ENCODE results near the gene PLD4. TPM values are rescaled to one million over a fixed set of nuclear protein-coding genes. Genes with fewer than 3 reads are reported as not detected.
A peak's percentile ranks its signal among the peaks of the same experiment; 100 is the strongest.

The PLD4 gene
- total RNA-seq, 2 experiments from 2014 or later: not detected

- DNase-seq: no peak
- Mint-ChIP-seq H3K4me1 (ENCODE audit: low read depth) (no peaks in the 10 kb centered on the region), H3K36me3 (no peaks in the 10 kb centered on the region), H3K27me3 (peaks cover 7% of the 10 kb centered on the region), H3K27ac (no peak overlapping the region), H3K9me3 (no peaks in the 10 kb centered on the region), H3K4me3 (no peak overlapping the region)
- intact Hi-C loops (cut with micrococcal nuclease): no loop called here
- POLR2A ChIA-PET: no interaction called here
- CTCF ChIA-PET: interaction anchor here (2.1 kb wide), 1 partner anchor 76 kb away, joined by 7 read pairs; no protein-coding TSS in a partner anchor
These were observed 45.1 kb downstream of the PLD4 start for GRCh38 chr14:104969741-104970230.

GRCh38 chr14:104970231-104971068, 45.8 kb downstream of the PLD4 start:
- Mint-ChIP-seq H3K9me3 (no peaks in the 10 kb centered on the region), H3K27me3 (peaks cover 7% of the 10 kb centered on the region), H3K4me3 (no peak overlapping the region), H3K27ac (no peak overlapping the region), H3K4me1 (ENCODE audit: low read depth) (no peaks in the 10 kb centered on the region), H3K36me3 (no peaks in the 10 kb centered on the region)
- ChIA-PET POLR2A (no interaction called here), CTCF (interaction anchor here (2.1 kb wide), 1 partner anchor 75 kb away, joined by 7 read pairs; no protein-coding TSS in a partner anchor)
- intact Hi-C loops (cut with micrococcal nuclease): no loop called here
- no peak for DNase-seq

GRCh38 chr14:104971447-104972240, 47.0 kb downstream of the PLD4 start:
- Mint-ChIP-seq H3K9me3 (no peaks in the 10 kb centered on the region), H3K27ac (no peak overlapping the region), H3K4me1 (ENCODE audit: low read depth) (peaks cover 3% of the 10 kb centered on the region), H3K4me3 (no peak overlapping the region), H3K27me3 (peaks cover 13% of the 10 kb centered on the region), H3K36me3 (no peaks in the 10 kb centered on the region)
- ChIA-PET CTCF (interaction anchor here (6.0 kb wide), 1 partner anchor 73 kb away, joined by 108 read pairs; no protein-coding TSS in a partner anchor), POLR2A (interaction anchor here (0.6 kb wide), 1 partner anchor 160 kb away, joined by 4 read pairs; no protein-coding TSS in a partner anchor)
- intact Hi-C loops (cut with micrococcal nuclease): no loop called here
- no peak for DNase-seq

GRCh38 chr14:104972301-104973134, 47.8 kb downstream of the PLD4 start:
- Mint-ChIP-seq H3K36me3 (no peaks in the 10 kb centered on the region), H3K9me3 (no peaks in the 10 kb centered on the region), H3K27ac (no peak overlapping the region), H3K27me3 (peaks cover 21% of the 10 kb centered on the region), H3K4me3 (no peak overlapping the region), H3K4me1 (ENCODE audit: low read depth) (peaks cover 5% of the 10 kb centered on the region)
- CTCF ChIA-PET: interaction anchor here (6.0 kb wide), 1 partner anchor 72 kb away, joined by 108 read pairs; no protein-coding TSS in a partner anchor
- intact Hi-C loops (cut with micrococcal nuclease): no loop called here
- POLR2A ChIA-PET: interaction anchor here (0.6 to 1.9 kb wide), 2 partner anchors 73 to 159 kb away, joined by 4 to 6 read pairs; no protein-coding TSS in a partner anchor
- no peak for DNase-seq

- POLR2A ChIA-PET: interaction anchor here (1.9 kb wide), 1 partner anchor 73 kb away, joined by 6 read pairs; no protein-coding TSS in a partner anchor
These were observed 48.4 kb downstream of the PLD4 start for GRCh38 chr14:104973135-104973384.

GRCh38 chr14:104973385-104974145, 48.9 kb downstream of the PLD4 start:
- DNase-seq: no peak
- H3K27me3 Mint-ChIP-seq: peaks cover 25% of the 10 kb centered on the region
- intact Hi-C loops (cut with micrococcal nuclease): no loop called here
- no peaks in the 10 kb centered on the region for H3K36me3 Mint-ChIP-seq
- no peaks in the 10 kb centered on the region for H3K9me3 Mint-ChIP-seq
- no peak overlapping the region for H3K27ac Mint-ChIP-seq
- no peak overlapping the region for H3K4me3 Mint-ChIP-seq
- H3K4me1 Mint-ChIP-seq (ENCODE audit: low read depth): peaks cover 9% of the 10 kb centered on the region
- ChIA-PET CTCF (interaction anchor here (0.7 to 6.0 kb wide), 9 partner anchors 10 to 117 kb away, joined by 3 to 108 read pairs (median 6); partner anchors contain the start of gene CDCA4), POLR2A (interaction anchor here (1.9 kb wide), 1 partner anchor 72 kb away, joined by 6 read pairs; no protein-coding TSS in a partner anchor)

More at GRCh38 chr14:104973135-104973384, 48.4 kb downstream of the PLD4 start:
- no peak for DNase-seq
- no peaks in the 10 kb centered on the region for H3K36me3 Mint-ChIP-seq
- CTCF ChIA-PET: interaction anchor here (1.9 to 6.0 kb wide), 2 partner anchors 71 to 114 kb away, joined by 6 to 108 read pairs; no protein-coding TSS in a partner anchor
- no peak overlapping the region for H3K4me3 Mint-ChIP-seq
- peaks cover 8% of the 10 kb centered on the region for H3K4me1 Mint-ChIP-seq (ENCODE audit: low read depth)
- H3K27me3 Mint-ChIP-seq: peaks cover 24% of the 10 kb centered on the region
- no peak overlapping the region for H3K27ac Mint-ChIP-seq
- no peaks in the 10 kb centered on the region for H3K9me3 Mint-ChIP-seq
- intact Hi-C loops (cut with micrococcal nuclease): no loop called here

GRCh38 chr14:104974146-104974541, 49.5 kb downstream of the PLD4 start:
- Mint-ChIP-seq H3K4me1 (ENCODE audit: low read depth) (peaks cover 10% of the 10 kb centered on the region), H3K27ac (no peak overlapping the region), H3K4me3 (no peak overlapping the region), H3K27me3 (peaks cover 25% of the 10 kb centered on the region), H3K9me3 (no peaks in the 10 kb centered on the region), H3K36me3 (no peaks in the 10 kb centered on the region)
- ChIA-PET CTCF (interaction anchor here (0.6 to 6.0 kb wide), 12 partner anchors 10 to 378 kb away, joined by 3 to 108 read pairs (median 6); partner anchors contain the start of gene CDCA4), POLR2A (no interaction called here)
- no peak for DNase-seq
- intact Hi-C loops (cut with micrococcal nuclease): no loop called here

- intact Hi-C loops (cut with micrococcal nuclease): loop anchor here (5.0 kb wide), 1 partner anchor 78 kb away; no protein-coding TSS in a partner anchor
- DNase-seq: no peak
- no peak overlapping the region for H3K4me3 Mint-ChIP-seq
- H3K4me1 Mint-ChIP-seq (ENCODE audit: low read depth): peaks cover 10% of the 10 kb centered on the region
- H3K27me3 Mint-ChIP-seq: peaks cover 25% of the 10 kb centered on the region
- CTCF ChIA-PET: interaction anchor here (0.6 to 6.0 kb wide), 16 partner anchors 10 to 377 kb away, joined by 3 to 108 read pairs (median 6); partner anchors contain the start of genes CDCA4 and CLBA1
- POLR2A ChIA-PET: no interaction called here
- H3K27ac Mint-ChIP-seq: no peak overlapping the region
- H3K9me3 Mint-ChIP-seq: no peaks in the 10 kb centered on the region
- H3K36me3 Mint-ChIP-seq: no peaks in the 10 kb centered on the region
These were observed 50.1 kb downstream of the PLD4 start for GRCh38 chr14:104974665-104975390.

- intact Hi-C loops (cut with micrococcal nuclease): loop anchor here (1.0 to 5.0 kb wide), 2 partner anchors 70 to 78 kb away; no protein-coding TSS in a partner anchor
- Mint-ChIP-seq H3K9me3 (no peaks in the 10 kb centered on the region), H3K36me3 (no peaks in the 10 kb centered on the region), H3K4me1 (ENCODE audit: low read depth) (peaks cover 10% of the 10 kb centered on the region), H3K27me3 (peaks cover 25% of the 10 kb centered on the region), H3K27ac (no peak overlapping the region), H3K4me3 (no peak overlapping the region)
- peak; percentile 31 for DNase-seq
- POLR2A ChIA-PET: no interaction called here
- CTCF ChIA-PET: interaction anchor here (0.7 to 6.0 kb wide), 19 partner anchors 9 to 99 kb away, joined by 3 to 108 read pairs (median 5); partner anchors contain the start of genes CDCA4 and CLBA1
These were observed 51.0 kb downstream of the PLD4 start for GRCh38 chr14:104975481-104976197.
